Measurements from ENCODE around the gene SORCS2.

SORCS2 gene

GRCh38 chr4:7248857-7249256, 56.5 kb downstream of the SORCS2 start:
- no peak for DNase-seq

- no peak for DNase-seq
Measured at GRCh38 chr4:7251321-7251720, 59.0 kb downstream of the SORCS2 start.

GRCh38 chr4:7252051-7252450, 59.7 kb downstream of the SORCS2 start:
- DNase-seq, result no peak

- DNase-seq, result no peak
Measured at GRCh38 chr4:7252510-7253340, 60.4 kb downstream of the SORCS2 start.

GRCh38 chr4:7253341-7253700, 61.0 kb downstream of the SORCS2 start:
- no peak for DNase-seq

GRCh38 chr4:7253837-7254236, 61.5 kb downstream of the SORCS2 start:
- no peak for DNase-seq

- no peak for DNase-seq
Measured at GRCh38 chr4:7254736-7255487, 62.6 kb downstream of the SORCS2 start.

- DNase-seq, result no peak
Measured at GRCh38 chr4:7255488-7255881, 63.1 kb downstream of the SORCS2 start.

GRCh38 chr4:7255996-7256395, 63.7 kb downstream of the SORCS2 start:
- no peak for DNase-seq

- DNase-seq, result no peak
Measured at GRCh38 chr4:7256984-7257810, 64.9 kb downstream of the SORCS2 start.

GRCh38 chr4:7259039-7259438, 66.7 kb downstream of the SORCS2 start:
- DNase-seq, result no peak

- DNase-seq, result no peak
Measured at GRCh38 chr4:7260569-7260968, 68.2 kb downstream of the SORCS2 start.

- no peak for DNase-seq
Measured at GRCh38 chr4:7261087-7261486, 68.7 kb downstream of the SORCS2 start.

GRCh38 chr4:7261536-7261935, 69.2 kb downstream of the SORCS2 start:
- no peak for DNase-seq

GRCh38 chr4:7262134-7262533, 69.8 kb downstream of the SORCS2 start:
- no peak for DNase-seq

- no peak for DNase-seq
Measured at GRCh38 chr4:7263166-7263565, 70.8 kb downstream of the SORCS2 start.

- no peak for DNase-seq
Measured at GRCh38 chr4:7264694-7265093, 72.4 kb downstream of the SORCS2 start.

- no peak for DNase-seq
Measured at GRCh38 chr4:7266525-7267292, 74.4 kb downstream of the SORCS2 start.

GRCh38 chr4:7267829-7268228, 75.5 kb downstream of the SORCS2 start:
- DNase-seq, result no peak

GRCh38 chr4:7268941-7269340, 76.6 kb downstream of the SORCS2 start:
- no peak for DNase-seq

- no peak for DNase-seq
Measured at GRCh38 chr4:7270121-7270520, 77.8 kb downstream of the SORCS2 start.

- no peak for DNase-seq
Measured at GRCh38 chr4:7272404-7272803, 80.1 kb downstream of the SORCS2 start.
